Measurements from ENCODE around the gene PLEKHA7.
A peak's percentile ranks its signal among the peaks of the same experiment; 100 is the strongest.

Gene PLEKHA7

GRCh38 chr11:16788141-16789062 lies 225.8 kb downstream of the PLEKHA7 start:
- peak; percentile 78 for ATAC-seq
- TF ChIP-seq ZNF8 (CRISPR knock-in tag; IDR thresholded peaks at IDR 0.05) (no peak), TCF4 (CRISPR knock-in tag; IDR thresholded peaks at IDR 0.05; ENCODE audit: borderline replicate concordance) (no peak), ZFP3 (CRISPR knock-in tag; IDR thresholded peaks at IDR 0.05) (no peak), ARNTL (CRISPR knock-in tag; IDR thresholded peaks at IDR 0.05; ENCODE audit: borderline replicate concordance, low read depth) (no peak), TOX (CRISPR knock-in tag; IDR thresholded peaks at IDR 0.05; ENCODE audit: borderline replicate concordance) (no peak), ESRRG (CRISPR knock-in tag; IDR thresholded peaks at IDR 0.05) (no peak), PPARA (CRISPR knock-in tag; IDR thresholded peaks at IDR 0.05; ENCODE audit: borderline replicate concordance) (no peak), RARB (CRISPR knock-in tag; IDR thresholded peaks at IDR 0.05) (no peak), CSDC2 (CRISPR knock-in tag; IDR thresholded peaks at IDR 0.05) (no peak)
- TF ChIP-seq, protein P1, sequence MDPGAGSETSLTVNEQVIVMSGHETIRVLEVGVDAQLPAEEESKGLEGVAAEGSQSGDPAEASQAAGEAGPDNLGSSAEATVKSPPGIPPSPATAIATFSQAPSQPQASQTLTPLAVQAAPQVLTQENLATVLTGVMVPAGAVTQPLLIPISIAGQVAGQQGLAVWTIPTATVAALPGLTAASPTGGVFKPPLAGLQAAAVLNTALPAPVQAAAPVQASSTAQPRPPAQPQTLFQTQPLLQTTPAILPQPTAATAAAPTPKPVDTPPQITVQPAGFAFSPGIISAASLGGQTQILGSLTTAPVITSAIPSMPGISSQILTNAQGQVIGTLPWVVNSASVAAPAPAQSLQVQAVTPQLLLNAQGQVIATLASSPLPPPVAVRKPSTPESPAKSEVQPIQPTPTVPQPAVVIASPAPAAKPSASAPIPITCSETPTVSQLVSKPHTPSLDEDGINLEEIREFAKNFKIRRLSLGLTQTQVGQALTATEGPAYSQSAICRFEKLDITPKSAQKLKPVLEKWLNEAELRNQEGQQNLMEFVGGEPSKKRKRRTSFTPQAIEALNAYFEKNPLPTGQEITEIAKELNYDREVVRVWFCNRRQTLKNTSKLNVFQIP (CRISPR knock-in tag; IDR thresholded peaks at IDR 0.05; ENCODE audit: borderline replicate concordance, low read depth): no peak

DNA sequence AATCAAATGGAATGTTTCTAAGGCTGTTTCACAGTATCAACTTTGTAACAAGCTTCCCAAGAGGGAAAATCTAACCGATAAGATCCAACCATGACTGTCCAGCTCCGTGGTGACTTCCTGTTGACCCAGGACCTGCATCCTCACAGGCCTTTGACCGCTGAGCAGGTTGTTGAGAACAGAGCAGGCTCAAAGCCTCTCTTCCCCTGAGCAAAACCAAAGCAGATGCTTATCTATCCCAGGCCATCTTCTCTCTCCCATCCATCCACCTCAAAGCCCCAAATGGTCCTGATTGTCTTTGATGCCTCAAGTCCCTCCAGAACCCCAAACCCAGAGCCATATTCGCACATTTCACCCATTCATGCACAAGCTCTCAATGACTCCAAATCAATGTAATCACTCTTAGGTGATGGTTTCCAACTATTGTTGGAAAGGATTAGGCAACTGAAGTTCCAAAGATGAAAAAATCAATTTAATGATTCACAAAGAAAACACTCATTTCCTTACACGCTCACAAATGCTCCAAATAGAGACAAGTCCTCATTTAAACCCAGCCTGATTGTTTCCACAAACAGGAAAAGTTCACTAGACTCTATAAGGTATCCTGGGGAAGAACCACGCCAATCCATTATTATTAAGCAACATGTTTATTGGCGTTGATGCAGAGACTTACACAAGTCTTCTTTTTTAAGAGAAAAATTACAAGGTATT lies 227.0 kb downstream of the PLEKHA7 start:
- TF ChIP-seq, protein P2, sequence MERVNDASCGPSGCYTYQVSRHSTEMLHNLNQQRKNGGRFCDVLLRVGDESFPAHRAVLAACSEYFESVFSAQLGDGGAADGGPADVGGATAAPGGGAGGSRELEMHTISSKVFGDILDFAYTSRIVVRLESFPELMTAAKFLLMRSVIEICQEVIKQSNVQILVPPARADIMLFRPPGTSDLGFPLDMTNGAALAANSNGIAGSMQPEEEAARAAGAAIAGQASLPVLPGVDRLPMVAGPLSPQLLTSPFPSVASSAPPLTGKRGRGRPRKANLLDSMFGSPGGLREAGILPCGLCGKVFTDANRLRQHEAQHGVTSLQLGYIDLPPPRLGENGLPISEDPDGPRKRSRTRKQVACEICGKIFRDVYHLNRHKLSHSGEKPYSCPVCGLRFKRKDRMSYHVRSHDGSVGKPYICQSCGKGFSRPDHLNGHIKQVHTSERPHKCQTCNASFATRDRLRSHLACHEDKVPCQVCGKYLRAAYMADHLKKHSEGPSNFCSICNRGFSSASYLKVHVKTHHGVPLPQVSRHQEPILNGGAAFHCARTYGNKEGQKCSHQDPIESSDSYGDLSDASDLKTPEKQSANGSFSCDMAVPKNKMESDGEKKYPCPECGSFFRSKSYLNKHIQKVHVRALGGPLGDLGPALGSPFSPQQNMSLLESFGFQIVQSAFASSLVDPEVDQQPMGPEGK (CRISPR knock-in tag; IDR thresholded peaks at IDR 0.05; ENCODE audit: borderline replicate concordance): no peak
- TF ChIP-seq TOX (CRISPR knock-in tag; IDR thresholded peaks at IDR 0.05; ENCODE audit: borderline replicate concordance): no peak
- TF ChIP-seq ESRRG (CRISPR knock-in tag; IDR thresholded peaks at IDR 0.05): no peak
- no peak for TF ChIP-seq ISL1 (CRISPR knock-in tag; IDR thresholded peaks at IDR 0.05)
- no peak for TF ChIP-seq ZNF8 (CRISPR knock-in tag; IDR thresholded peaks at IDR 0.05)
- no peak for TF ChIP-seq ZC3H10 (CRISPR knock-in tag; IDR thresholded peaks at IDR 0.05)
- TF ChIP-seq ARNTL (CRISPR knock-in tag; IDR thresholded peaks at IDR 0.05; ENCODE audit: borderline replicate concordance, low read depth): no peak
- no peak for TF ChIP-seq CSRNP3 (CRISPR knock-in tag; IDR thresholded peaks at IDR 0.05)
- no peak for TF ChIP-seq TSHZ2 (CRISPR knock-in tag; IDR thresholded peaks at IDR 0.05)
- TF ChIP-seq CREB5 (CRISPR knock-in tag; IDR thresholded peaks at IDR 0.05; ENCODE audit: low read depth): no peak
- ATAC-seq: no peak

DNA sequence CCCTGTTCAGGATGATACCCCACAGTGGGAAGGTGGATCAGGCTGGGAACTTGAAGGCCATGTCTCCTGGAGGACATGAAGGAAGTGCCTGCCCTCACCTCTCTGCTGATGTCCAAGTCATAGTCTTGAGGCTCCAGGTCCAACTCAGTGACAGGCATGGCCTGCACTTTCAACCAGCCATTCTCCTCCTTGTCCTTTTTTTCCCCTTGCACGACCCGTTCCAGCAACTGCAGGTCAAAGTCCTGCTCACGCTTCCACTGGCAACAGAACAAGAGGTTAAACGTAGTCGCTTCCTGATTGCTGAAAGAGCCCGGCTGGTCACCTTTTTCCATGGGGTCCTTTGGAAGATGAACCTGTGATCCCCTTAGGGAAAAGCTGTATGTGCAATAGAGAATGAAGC lies 228.1 kb downstream of the PLEKHA7 start:
- ATAC-seq: no peak
- TF ChIP-seq ZFP30 (CRISPR knock-in tag; IDR thresholded peaks at IDR 0.05): no peak
- no peak for TF ChIP-seq ZFP3 (CRISPR knock-in tag; IDR thresholded peaks at IDR 0.05)
- TF ChIP-seq ARNTL (CRISPR knock-in tag; IDR thresholded peaks at IDR 0.05; ENCODE audit: borderline replicate concordance, low read depth): no peak
- no peak for TF ChIP-seq ISL1 (CRISPR knock-in tag; IDR thresholded peaks at IDR 0.05)
- TF ChIP-seq, protein P1 (CRISPR knock-in tag; IDR thresholded peaks at IDR 0.05; ENCODE audit: borderline replicate concordance, low read depth): no peak
- no peak for TF ChIP-seq ZNF70 (CRISPR knock-in tag; IDR thresholded peaks at IDR 0.05)
- no peak for TF ChIP-seq ESRRG (CRISPR knock-in tag; IDR thresholded peaks at IDR 0.05)
- TF ChIP-seq CSDC2 (CRISPR knock-in tag; IDR thresholded peaks at IDR 0.05): no peak
- TF ChIP-seq TCF4 (CRISPR knock-in tag; IDR thresholded peaks at IDR 0.05; ENCODE audit: borderline replicate concordance): no peak
- TF ChIP-seq SNAI2 (CRISPR knock-in tag; IDR thresholded peaks at IDR 0.05): no peak
- TF ChIP-seq OSR1 (CRISPR knock-in tag; IDR thresholded peaks at IDR 0.05): no peak
- TF ChIP-seq ZC3H10 (CRISPR knock-in tag; IDR thresholded peaks at IDR 0.05): no peak
- TF ChIP-seq ZNF565 (CRISPR knock-in tag; conservative IDR thresholded peaks at IDR 0.05; ENCODE audit: low read depth): no peak
- no peak for TF ChIP-seq CREB5 (CRISPR knock-in tag; IDR thresholded peaks at IDR 0.05; ENCODE audit: low read depth)
- no peak for TF ChIP-seq ZNF8 (CRISPR knock-in tag; IDR thresholded peaks at IDR 0.05)

All from SK-N-SH treated with all-trans-retinoic acid at 6 μM for 48 hours (cell line).